SU-DHL-6 (cell line): ENCODE data around the gene PKD1L1.
A peak's percentile ranks its signal among the peaks of the same experiment; 100 is the strongest.

Source experiments
- H2AFZ ChIP-seq: fragments of 200-600 bp; sonication (generic); 2 replicates; pipeline ENCODE4 v1.6.1; 2014; ENCODE audit warnings: low read depth, mild to moderate bottlenecking, moderate library complexity, mixed read lengths, antibody characterized with exemption, low read length; ENCODE audit not compliant: severe bottlenecking
- H3F3A ChIP-seq: fragments of 200-600 bp; shearing (Covaris generic); 2 replicates; pipeline ENCODE4 v1.6.0; 2016; ENCODE audit warnings: antibody characterized with exemption, mild to moderate bottlenecking; ENCODE audit not compliant: insufficient read depth
- H3K27ac ChIP-seq: fragments of 200-600 bp; sonication (generic); 2 replicates; pipeline ENCODE4 v1.5.1; 2016; ENCODE audit warnings: low read depth, mild to moderate bottlenecking, low read length, moderate library complexity, mixed read lengths
- H3K27me3 ChIP-seq: fragments of 200-600 bp; sonication (generic), shearing (Covaris generic); 2 replicates; pipeline ENCODE4 v1.6.0; 2014; ENCODE audit warnings: mild to moderate bottlenecking, low read length
- H3K36me3 ChIP-seq: fragments of 200-600 bp; sonication (generic); 2 replicates; pipeline ENCODE4 v1.6.1; 2014; ENCODE audit warnings: mild to moderate bottlenecking, low read length, mixed read lengths
- H3K4me2 ChIP-seq: fragments of 300-600, 200-600 bp; shearing (Covaris generic), sonication (generic); 2 replicates; pipeline ENCODE4 v1.6.0; 2014; ENCODE audit warnings: low read length, low read depth, mild to moderate bottlenecking; ENCODE audit not compliant: poor library complexity, severe bottlenecking
- H3K4me3 ChIP-seq: fragments of 200-600 bp; sonication (generic); 2 replicates; pipeline ENCODE4 v1.5.1; 2014; ENCODE audit warnings: antibody characterized with exemption, low read length, mild to moderate bottlenecking, mixed read lengths; ENCODE audit not compliant: insufficient read depth, poor library complexity, severe bottlenecking
- H3K79me2 ChIP-seq: fragments of 200-600 bp; sonication (generic); 2 replicates; pipeline ENCODE4 v1.6.1; 2014; ENCODE audit warnings: mild to moderate bottlenecking, low read length, moderate library complexity; ENCODE audit not compliant: insufficient read depth
- H3K9ac ChIP-seq: fragments of 200-600 bp; sonication (generic); 2 replicates; pipeline ENCODE4 v1.7.0; 2014; ENCODE audit warnings: mild to moderate bottlenecking, low read length
- H3K9me2 ChIP-seq: fragments of 200-600 bp; sonication (generic); replicated peaks from 2 replicates; pipeline ENCODE4 v1.6.1; 2014; ENCODE audit warnings: low read length; ENCODE audit not compliant: insufficient read depth
- H3K9me3 ChIP-seq: fragments of 200-600 bp; sonication (generic); 2 replicates; pipeline ENCODE4 v1.6.1; 2014; ENCODE audit warnings: low read length, mixed read lengths; ENCODE audit not compliant: insufficient read depth
- H4K20me1 ChIP-seq: fragments of 200-600 bp; sonication (generic); 2 replicates; pipeline ENCODE4 v1.6.1; 2014; ENCODE audit warnings: low read depth, mild to moderate bottlenecking, antibody characterized with exemption, low read length, moderate library complexity, mixed read lengths
- CTCF ChIP-seq: fragments of 200-600 bp; sonication (generic); IDR thresholded peaks from one replicate; pipeline ENCODE4 v1.5.1; 2017; ENCODE audit warnings: antibody characterized with exemption, mild to moderate bottlenecking, low read length, moderate library complexity; ENCODE audit not compliant: insufficient read depth, poor library complexity, severe bottlenecking
- EZH2phosphoT487 ChIP-seq: fragments of 200-600 bp; sonication (generic), shearing (Covaris generic); conservative IDR thresholded peaks from 2 replicates; pipeline ENCODE4 v1.6.1; 2018; ENCODE audit warnings: mild to moderate bottlenecking, antibody characterized with exemption, low read length, moderate library complexity, mixed read lengths

PKD1L1 gene

GRCh38 chr7:47970761-47971160, 22.5 kb upstream of the PKD1L1 start:
- Histone ChIP-seq H3K79me2 (no peaks in the 10 kb centered on the region), H3K9me2 (no peaks in the 10 kb centered on the region), H3K36me3 (peaks cover 44% of the 10 kb centered on the region), H3K9me3 (no peaks in the 10 kb centered on the region), H3F3A (peaks cover 13% of the 10 kb centered on the region; the same call in 1 of the 2 replicates), H2AFZ (no peak overlapping the region), H3K27me3 (no peaks in the 10 kb centered on the region), H3K9ac (no peak overlapping the region), H3K27ac (no peak overlapping the region), H3K4me2 (no peak overlapping the region), H4K20me1 (no peaks in the 10 kb centered on the region), H3K4me3 (no peak overlapping the region)
- TF ChIP-seq EZH2phosphoT487 (no peak), CTCF (no peak)

DNA sequence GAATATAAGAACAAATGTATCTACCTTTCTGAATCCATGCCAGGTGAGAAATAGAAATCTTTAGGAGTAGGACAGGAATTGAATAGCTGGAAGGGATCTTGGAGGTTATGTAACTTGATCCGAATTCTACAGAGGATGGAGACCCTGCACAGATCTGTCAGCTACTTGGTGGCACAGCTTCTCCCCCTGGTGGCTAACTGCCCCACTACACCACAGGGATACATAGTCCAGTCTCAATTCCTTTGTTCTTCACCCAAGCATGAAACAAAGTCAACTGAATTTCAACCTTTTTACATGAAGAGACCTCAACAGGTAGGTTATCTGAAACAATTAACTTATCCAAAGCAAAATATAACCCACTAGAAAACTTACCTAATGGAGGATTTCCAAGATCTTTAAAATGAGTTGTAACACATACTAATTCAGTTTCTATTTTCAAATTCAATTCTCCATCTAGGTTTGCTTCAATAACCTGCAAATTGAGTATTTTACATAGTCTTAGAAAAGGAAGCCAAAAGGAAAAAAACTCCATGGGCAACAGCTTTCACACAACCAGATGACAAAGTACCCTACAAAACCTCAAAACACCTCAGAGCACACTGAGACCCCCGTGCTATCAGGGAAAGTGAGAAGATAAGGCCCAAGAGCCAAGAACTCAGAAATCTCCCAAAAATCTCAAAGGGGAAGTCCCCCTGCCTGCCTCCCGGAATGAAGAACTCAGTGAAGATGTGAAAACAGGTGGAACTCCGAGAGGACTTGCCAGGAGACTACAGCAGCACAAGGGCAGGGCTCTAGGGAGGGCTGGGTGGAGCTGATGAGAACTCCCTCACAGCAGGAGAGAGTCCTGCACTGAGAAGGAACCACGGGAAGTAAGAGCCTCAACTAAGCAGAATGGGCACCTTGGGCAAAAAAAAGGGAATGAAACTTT, 20.8 kb upstream of the PKD1L1 start:
- Histone ChIP-seq H3K27me3 (no peaks in the 10 kb centered on the region), H2AFZ (no peak overlapping the region), H3K4me2 (no peak overlapping the region), H3K9ac (no peak overlapping the region), H3K27ac (no peak overlapping the region), H3K36me3 (peaks cover 37% of the 10 kb centered on the region), H3F3A (peaks cover 13% of the 10 kb centered on the region; the same call in 1 of the 2 replicates), H3K9me2 (no peaks in the 10 kb centered on the region), H3K9me3 (no peaks in the 10 kb centered on the region), H3K79me2 (no peaks in the 10 kb centered on the region), H4K20me1 (no peaks in the 10 kb centered on the region), H3K4me3 (no peak overlapping the region)
- TF ChIP-seq EZH2phosphoT487 (no peak), CTCF (peak; percentile 91)

DNA sequence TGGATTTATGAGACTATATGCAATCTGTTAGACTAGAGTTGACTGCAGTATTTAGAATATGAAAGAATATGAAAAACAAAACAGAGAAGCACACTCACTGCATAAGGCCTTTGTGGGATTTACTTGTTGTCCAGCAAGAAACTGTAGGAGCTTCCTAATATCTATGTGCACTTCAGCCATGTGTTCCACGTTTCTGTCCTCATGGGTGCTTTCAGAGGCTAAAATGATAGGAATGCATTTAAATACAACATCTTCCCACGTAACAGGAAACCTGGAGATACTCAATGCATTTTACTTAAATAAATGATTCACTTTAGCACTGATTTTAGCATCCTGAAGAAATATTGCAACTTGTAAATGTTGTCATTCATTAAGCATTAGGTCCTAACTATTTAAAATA, 19.4 kb upstream of the PKD1L1 start:
- no peaks in the 10 kb centered on the region for H4K20me1 ChIP-seq
- peaks cover 42% of the 10 kb centered on the region for H3K36me3 ChIP-seq
- H3K79me2 ChIP-seq, result no peaks in the 10 kb centered on the region
- no peaks in the 10 kb centered on the region for H3K9me2 ChIP-seq
- no peak overlapping the region for H3K27ac ChIP-seq
- peaks cover 13% of the 10 kb centered on the region; the same call in 1 of the 2 replicates for H3F3A ChIP-seq
- no peak overlapping the region for H2AFZ ChIP-seq
- H3K27me3 ChIP-seq, result no peaks in the 10 kb centered on the region
- H3K9ac ChIP-seq, result no peak overlapping the region
- no peaks in the 10 kb centered on the region for H3K9me3 ChIP-seq
- no peak overlapping the region for H3K4me2 ChIP-seq
- no peak for TF ChIP-seq CTCF
- no peak for TF ChIP-seq EZH2phosphoT487
- H3K4me3 ChIP-seq, result no peak overlapping the region
